ENCODE results near the gene KCND1.

The KCND1 gene

DNA sequence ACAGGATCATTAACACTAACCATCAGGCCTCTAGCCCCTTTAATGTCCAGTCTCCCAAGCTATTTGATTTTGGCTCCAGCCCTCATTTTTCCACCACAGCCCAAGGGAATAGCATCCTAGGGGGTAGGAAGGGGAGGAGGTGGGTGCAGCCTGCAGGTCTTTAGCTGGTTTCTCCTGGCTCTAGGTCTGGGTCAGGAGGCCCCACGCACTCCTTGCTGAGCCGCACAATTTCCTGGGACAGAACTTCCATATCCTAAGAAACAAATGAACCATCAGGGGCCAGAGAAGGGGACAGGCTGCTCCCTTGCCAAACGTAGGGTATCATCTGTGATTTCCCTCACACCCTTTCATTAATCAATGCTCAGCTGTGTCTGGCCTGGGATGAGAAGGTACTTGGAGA, 2.4 kb upstream of the KCND1 start:
- DNase-seq = no peak

DNA sequence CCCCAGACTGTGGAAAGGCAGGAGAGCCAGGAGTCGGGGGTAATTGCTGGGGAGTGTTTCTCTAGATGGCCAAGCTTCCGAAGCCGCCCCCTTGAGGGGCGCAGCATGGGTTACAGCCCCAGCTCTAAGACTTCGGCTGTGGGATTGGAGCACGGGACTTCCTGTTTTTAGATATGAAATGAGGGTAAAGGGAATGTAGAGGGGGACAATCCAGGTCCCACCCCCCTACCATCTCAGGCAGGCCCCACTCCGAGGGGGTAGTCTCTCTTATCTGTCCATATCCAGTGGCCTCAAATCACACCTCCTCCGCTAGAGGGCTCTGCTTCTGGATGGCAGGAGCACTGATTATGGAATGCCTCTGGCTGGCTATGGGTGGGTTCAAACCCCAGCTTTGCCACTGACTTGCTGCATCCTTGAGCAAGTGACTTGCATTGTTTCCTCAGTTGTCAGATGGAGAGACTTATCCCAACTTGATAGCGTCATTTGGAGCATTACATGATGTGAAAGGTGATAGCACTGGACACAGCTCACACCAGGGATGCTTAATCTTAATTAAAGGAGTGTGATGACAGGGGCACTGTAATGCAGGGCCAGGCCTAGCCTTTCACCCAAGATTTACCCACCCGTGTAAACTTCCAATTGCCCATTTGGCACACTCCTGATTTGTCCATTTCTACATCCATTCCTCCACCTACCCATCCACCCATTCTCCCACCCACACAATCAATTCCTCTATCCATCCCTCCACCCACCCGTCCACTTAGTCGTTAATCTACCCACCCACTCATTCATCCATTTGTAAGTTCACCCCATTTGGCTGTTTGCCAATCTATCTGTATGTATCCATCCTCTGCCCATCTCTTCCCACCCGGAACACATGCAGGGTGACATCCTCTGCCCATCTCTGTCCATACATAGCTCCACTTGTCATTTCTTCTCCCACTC, 848 bp upstream of the KCND1 start:
- DNase-seq = peak in 1 of 2 experiments; percentile 15

DNA sequence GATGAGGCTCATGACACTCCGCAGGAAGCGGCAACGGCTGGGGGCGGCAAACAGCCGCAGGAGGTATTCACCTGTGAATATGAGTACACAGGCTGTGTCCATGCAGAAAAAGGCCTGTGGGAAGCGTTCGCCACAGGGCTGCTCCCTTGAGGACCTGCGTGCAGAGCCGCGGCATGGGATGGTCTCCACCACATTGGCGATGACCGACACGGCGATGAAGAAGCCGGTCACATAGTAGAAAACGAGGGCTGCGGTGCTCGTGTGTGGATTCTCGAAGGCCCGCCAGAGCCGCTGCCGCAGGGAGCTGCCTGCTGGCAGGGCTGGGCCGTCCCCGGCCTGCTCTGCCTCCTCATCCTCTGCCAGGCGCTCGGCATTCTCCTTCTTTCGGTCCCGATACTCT, 2.2 kb downstream of the KCND1 start:
- no peak for DNase-seq

DNA sequence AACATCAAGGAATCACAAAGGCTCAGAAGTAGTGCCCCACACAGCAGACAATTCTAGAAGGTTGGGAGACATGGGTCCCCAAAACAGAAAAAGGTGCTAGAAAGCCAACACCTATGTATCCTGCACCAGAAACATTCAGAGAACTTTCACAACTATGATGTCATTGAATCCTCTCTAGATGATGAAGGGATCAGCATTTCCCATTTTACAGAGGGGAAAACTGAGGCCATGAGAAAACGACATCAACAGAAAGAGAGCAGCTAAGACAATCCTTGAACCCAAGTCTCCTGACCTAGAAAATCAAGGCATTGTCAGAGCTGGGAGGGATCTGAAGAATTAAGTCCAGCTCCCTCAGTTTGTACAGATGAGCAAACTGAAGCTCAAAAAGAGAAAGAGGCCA, 3.3 kb downstream of the KCND1 start:
- DNase-seq = no peak

DNA sequence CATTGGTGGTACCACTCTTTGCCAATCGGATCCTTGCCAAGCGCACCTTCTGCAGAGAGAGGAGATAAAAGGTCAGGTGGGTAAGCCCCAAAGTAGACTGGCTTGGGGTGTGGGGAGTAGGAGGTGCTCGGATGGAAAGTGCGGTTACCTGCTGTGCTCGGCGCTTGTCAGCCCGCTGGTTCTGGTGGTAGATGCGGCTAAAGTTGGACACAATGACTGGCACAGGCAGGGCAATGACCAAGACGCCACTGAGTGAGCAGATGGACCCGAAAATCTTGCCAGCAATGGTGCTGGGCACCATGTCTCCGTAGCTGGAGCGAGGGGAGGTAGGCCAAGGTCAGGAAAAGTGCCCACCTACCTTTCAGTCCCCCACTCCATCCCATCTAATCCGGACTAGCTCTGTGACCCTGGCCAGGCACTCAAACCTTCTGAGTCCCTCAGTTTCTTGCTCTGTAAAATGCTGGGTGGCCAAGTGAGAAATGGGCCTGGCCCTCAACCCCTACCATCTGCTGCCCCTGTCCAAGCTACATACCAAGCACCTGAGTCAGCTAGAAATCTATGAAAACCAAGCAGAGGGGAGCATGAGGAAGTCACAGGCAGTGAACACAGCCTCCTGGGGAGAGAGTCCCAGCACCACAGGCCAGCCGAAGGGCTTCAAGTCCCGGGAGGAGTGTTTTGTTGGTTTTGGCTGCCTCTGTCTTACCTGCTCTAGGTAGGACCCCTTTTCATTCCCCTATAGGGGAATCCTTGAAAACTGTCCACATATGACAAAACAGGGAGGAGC, 4.7 kb downstream of the KCND1 start:
- no peak for DNase-seq

DNA sequence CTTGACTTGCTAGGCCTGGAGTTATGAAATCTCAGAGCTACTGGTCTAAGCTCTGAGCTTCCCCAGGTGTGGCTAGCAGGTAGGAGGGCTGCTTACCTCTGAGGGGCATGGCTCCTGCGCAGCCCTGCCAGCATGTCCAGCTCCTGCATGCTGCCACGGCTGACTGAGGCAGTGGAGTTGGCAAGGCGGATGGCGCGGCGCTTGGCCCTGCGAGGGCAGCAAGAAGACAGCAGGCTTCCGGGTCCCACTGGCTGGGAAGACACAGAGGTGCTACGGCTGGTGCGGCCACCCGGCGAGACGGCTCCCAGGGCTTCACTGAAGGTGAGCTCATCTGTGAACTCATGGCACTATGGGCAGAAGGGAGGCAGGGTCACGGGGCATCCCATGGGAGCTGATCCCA, 5.7 kb downstream of the KCND1 start:
- DNase-seq = no peak

DNA sequence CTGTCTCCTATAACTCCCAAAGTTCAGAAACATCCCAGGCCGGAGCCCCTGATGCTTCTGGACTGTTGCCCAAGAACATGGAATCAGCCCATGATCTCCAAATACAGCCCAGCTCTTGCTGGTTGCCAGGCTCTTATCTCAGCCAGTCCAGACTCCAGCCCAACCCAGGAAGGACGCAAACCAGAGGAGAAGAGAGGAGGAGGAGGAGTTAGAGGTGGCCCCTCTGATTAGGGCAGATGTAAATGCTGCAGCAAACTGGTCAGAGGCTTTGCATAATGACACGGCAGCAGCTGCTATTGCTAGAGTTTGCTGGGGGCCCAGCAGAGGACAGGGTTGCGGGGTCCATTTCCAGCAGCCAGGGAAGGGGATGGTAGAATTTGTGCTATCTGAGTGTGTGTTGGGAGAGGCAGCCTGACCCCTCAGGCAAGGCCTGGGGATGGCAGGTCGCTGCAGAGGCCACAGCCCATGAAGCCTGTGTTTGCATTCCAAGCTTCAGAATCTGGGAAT, 10.0 kb downstream of the KCND1 start:
- no peak for DNase-seq

DNA sequence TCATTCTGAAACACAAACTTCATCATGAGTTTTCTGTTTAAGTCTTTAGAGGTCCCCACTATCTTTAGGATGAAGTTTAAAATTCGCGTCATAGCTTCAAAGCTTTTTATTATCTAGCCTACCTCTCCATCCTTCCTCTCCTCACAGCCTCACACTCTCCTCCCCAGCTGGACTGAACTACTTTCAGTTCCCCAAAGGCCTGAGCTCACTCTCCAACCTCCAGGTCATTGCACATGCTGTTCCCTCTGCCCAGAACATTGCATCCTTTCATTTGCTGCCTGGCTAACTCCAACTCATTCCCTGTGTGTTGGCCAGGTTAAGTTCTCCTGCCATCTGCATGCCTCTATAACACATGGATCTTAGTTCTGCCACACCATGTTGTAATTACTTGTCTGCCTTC, 11.4 kb downstream of the KCND1 start:
- DNase-seq = no peak

DNA sequence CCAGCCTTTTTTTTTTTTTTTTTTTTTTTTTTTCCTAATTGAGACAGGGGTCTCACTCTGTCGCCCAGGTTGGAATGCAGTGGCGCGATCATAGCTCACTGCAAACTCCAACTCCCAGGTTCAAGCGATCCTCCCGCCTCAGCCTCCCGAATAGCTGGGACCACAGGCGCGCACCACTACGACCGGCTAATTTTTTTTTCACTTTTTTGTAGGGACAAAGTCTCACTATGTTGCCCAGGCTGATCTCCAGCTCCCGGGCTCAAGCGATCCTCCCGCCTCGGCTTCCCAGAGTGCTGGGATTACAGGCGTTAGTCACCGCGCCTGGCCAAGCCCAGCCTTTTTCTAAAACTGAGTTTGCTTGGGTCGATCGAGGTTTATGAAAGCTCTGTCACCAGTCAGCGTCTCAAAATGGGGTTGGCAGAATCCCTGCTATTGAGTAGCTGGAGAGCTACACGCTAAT, 13.0 kb downstream of the KCND1 start:
- DNase-seq = no peak

DNA sequence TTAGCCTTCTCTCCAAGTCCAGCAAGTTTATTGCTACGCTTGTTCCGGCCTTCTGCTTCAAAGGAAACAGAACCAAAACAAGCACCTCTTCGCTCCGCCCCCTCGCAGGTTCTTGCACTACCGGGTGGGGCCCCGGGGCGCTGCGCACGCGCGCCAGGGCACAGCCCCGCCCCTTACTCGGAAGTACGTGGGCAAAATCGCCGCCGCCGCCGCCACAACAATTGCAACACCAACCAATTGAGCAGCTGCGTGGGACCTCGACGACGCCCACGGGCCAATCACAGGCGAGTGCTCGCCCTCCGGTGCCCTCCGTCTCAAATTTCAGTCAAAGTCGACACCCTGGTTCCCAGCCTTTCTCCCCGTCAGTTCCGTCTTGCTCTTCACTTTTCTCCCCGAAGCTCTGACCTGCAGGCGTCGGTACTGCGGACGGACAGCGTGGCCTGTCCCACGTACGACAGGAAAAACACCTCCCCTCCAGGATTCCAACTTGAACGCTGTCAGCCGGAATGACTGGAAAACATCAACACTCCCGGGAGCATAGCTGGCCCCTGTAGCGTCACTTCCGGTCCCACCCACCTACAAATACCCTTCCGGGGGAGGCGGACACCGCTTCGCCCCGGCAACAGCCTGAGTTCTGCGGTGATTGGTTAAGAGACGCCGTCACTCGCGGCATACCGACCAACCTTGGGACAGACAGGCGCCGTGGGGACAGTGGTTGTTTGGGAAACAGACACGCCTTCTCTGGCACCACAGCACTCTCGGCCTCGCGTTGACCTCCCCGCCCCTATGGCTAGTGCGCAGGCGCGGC, 13.6 kb downstream of the KCND1 start:
- DNase-seq = peak; percentile 82 to 93

DNA sequence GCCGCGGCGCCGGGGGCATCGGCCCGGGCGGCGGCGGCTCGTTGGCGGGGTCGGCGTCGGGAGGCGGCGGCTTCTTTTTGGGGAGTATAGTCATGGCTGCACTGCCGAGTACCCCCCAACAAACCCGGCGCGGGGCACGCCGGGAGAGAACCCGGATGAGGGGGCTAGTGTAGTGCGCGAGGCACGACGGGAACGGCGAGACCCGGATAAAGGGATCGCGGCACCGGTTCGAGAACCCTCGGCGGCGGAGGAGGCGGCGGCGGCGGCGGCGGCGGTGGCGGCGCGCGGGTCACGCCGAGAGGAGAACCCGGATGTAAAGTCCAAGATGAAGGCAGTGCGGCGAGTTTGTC, 14.2 kb downstream of the KCND1 start, which contains the start of gene OTUD5:
Gene OTUD5, minus strand, starts transcription at position 131 of the 350 bp plus-strand sequence. Its CDS starts 37 bp downstream, at position 94.
- DNase-seq = peak; percentile 62 to 70

DNA sequence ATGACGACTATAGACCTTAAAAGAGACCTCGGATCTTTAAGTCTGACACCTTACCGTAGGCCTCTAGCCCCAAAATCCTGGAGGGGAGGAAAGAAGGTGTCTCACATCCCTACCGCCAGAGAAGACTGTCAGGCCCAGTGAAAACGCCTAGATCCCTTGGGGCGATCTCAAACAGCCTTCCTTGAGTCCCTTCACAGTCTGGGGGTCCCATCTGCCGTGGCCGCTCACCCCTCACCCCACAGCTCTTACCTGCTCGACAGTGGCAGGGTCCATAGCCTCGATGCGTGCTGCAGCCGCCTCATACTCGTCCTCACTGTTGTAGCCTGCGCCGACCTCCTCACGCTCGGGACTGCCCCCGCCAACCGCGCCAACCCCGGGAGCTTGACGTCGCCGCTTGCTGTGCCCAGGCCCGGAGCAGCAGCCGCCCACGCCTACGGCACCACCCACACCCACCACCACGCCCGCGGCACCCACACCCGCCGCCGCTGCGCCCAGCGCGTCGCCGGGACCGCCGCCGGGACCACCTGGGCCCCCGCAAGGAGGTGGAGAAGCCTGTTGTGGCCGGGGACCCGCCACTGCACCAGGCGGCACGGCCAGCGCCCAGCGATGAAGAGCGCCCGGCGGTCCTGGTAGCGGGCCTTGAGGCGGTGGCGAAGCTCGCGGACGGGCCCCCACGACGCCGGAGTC, 14.8 kb downstream of the KCND1 start:
- DNase-seq = peak; percentile 45 to 66

DNA sequence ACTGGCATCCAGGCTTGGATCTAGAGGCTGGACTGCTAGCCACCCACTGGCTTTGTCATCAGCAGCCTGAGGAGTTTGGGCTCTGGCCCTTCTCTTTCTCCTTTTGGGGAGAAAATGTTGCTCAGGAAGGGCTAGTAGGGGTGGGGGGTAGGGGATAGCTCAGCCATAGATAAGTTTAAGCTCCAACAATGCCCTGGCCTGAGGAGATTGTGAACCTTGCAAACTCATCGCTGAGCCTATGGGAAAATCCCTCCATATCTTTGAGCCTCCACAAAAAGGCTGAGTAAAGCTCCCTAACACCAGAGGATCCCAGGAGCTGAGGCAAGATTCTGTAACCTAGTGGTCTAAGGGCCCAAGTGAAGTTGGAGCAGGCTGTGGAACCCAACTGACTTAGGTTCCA, 23.1 kb downstream of the KCND1 start:
- no peak for DNase-seq

DNA sequence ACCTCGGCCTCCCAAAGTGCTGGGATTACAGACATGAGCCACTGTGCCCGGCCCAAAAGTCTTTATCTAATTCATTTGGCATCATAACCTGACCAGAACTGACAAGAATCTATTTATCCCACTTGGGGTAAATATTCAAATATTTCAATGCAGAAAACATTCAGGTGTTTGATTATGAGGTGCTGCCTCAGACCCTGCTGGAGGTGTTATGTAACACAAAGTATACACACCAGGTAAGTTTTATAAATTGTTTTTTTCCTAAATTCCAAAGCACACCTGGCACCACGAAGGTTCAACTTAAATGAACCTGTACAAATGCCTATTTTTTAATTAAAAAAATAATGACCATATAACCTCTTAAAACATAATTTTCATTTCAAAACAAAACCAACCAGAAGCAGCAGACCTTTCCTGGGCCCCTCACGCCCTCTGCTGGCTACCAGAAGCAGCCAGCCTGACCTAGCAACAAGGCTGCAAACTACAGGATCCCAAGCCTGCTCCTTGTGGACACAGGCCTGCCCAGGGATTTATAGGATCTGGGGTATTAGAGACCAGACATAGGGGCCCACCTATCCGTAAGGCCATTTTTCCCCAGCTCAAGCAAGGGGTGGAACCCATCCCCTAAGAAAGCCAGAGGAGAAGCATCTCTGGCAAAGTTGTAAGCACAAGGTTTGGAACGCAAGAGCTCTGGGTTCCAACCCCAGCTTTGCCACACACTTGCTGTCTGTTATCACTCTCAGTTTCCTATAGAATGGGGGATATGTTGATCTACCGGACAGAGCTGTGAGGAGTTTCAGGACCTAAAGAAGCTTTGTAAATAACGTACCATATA, 25.9 kb downstream of the KCND1 start:
- peak; percentile 31 to 35 for DNase-seq

DNA sequence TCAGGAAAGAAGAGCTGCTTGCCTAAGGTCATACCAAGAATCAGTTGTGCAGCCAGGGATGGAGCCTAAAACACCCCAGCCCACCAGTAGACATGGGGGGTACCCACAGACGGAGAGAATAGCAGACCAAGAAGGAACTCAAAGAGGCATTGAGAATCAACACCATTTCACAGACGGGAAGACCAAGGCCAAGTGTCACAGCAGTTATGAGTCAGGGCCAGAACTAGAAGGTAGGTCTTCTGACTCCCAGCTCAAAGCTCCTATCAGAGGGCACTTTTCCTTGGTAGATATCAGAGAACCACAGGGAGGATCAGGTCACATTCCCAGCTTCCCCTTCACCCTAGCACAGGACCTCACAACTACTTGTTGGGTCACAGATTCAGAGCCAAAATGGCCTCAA, 28.7 kb downstream of the KCND1 start:
- no peak for DNase-seq

DNA sequence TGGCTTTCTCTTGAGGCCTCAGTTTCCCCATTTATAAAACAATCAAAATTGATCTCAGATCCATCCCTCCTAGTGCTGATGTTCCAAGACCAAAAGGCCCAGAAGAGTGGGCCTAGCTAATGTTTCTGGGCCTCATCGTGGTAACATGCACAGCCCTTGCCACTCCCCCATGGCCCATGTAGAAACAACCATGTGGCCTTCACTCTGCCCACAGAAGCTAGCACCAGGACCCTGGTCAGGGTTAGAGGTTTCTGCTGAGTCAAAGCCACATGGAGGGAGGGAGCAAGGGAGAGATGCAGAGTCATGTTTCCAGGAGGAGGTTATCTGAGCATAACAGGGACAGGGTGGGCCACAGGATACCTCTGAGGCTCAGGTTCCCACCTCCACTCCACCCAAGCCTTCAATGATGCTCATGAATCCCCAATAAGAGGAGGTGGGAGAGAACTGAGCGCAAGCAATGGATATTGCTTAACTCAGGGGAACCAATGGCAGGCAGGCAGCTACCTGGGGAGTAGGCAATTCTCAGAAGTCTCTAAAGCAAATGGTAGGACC, 31.2 kb downstream of the KCND1 start:
- DNase-seq = no peak

DNA sequence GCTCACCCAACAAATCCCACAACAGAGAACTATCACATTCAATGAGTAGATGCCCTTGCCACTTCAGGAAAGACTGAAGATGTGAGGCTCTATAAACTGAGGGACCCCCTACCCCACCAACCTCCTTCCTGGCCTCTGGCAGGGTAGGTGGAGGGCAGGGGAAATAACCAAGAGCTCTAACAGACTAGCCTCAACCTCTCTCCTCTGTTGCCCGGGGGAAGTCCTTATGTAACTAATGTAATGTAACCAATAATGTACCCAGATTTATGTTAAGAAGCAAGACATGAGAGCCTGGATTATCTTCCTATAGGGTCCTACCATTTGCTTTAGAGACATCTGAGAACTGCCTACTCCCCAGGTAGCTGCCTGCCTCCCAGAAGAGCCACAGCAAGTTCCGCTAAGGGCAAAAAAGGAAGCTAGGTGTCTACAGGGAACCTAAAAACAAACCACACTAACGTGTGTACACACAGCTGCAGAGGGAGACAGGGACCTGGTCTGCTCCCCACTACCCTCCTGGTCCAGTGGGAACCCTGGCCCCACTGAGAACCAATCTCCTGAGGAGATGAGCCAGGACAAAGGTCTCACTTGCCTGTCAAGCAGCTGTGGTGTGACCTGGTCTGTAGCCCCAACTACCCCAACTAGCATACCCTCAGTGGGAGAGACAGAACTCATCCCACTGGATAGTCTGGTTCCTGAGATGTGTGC, 32.0 kb downstream of the KCND1 start:
- no peak for DNase-seq

DNA sequence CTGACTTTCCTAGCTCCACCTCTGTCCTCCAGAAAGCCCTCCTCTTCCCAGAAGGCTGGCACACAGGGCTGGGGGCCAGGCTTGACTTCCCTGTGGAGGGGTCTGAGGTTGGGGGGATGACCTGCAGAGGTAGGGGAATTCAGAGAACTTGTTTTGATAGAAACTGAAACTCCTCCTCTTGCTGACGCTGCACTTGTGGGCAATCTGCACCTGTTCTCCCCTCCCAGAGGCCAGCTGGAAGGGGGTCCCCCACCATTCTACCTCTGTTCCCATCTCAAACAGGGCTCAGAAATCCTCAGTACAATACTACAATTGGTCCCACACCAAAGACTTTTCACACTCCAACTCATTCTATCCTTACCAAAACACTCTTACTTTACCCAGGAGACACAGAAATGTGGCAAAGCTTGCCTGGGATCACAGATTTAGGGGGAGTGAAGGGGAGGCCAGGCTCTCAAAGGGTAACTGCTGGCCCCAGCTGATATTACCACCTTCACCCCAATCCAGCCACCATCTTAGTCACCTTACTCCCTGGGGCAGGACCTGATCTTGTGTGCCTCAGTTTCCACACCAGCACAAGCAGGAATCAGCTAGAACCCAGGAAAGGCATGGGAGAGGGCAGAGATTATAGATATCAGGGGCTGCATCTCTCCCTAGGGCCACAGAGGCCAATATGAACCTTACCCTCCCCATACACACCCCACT, 32.8 kb downstream of the KCND1 start:
- DNase-seq = peak; percentile 49 to 55
